HepG2 (cell line): ENCODE measurements around the gene PIAS3. TPM values are rescaled to one million over a fixed set of nuclear protein-coding genes. Genes with fewer than 3 reads are reported as not detected.

Experiments used
- ATAC-seq: fragments of 200-7000 bp; cut with Tn5 transposase; 3 replicates; pipeline ENCODE4 v1.9.1; 2020; ENCODE audit warnings: mild to moderate bottlenecking, moderate library complexity
- BruUV-seq: library from RNA; stranded (reverse); fragments of 400-500 nt; replicated peaks from 2 replicates; lab custom pipeline; 2021; lab: Mats Ljungman, UMichigan
- CTCF ChIA-PET: fragments of 300-600 bp; formaldehyde crosslinking; extraction: SDS; loops from one replicate; lab custom pipeline; 2021; ENCODE audit warnings: low total read pairs, inconsistent platforms, low intra/inter-chr PET ratio; lab: Yijun Ruan, JAX
- POLR2A ChIA-PET: fragments of 350-600 bp; sonication (Branson Sonifier 250); formaldehyde crosslinking; loops from one replicate; lab custom pipeline; 2020; ENCODE audit warnings: antibody characterized with exemption, inconsistent platforms; lab: Yijun Ruan, JAX
- DNase-seq: peaks from one replicate; pipeline ENCODE4 v3.0.0-alpha.2; 2015; ENCODE audit warnings: low spot score
- FAIRE-seq: peaks from 3 replicates; lab custom pipeline; 2011; peaks lifted over from hg19 to GRCh38; lab: Jason Lieb, UNC
- H2AFZ ChIP-seq: one replicate; pipeline ENCODE4 v1.6.1; 2011; ENCODE audit warnings: low read length, inconsistent platforms
- H3K27ac ChIP-seq: fragments of 300-600 bp; 3 replicates; pipeline ENCODE4 v1.8.0; 2011; ENCODE audit warnings: mixed run types, mild to moderate bottlenecking, mixed read lengths, low read length, inconsistent platforms; ENCODE audit not compliant: insufficient read depth; ENCODE audit errors: extremely low read length
- H3K27me3 ChIP-seq, 2 experiments: fragments of 200-600 bp in 1 of 2; 2 replicates in 1 of 2; 3 replicates in 1 of 2; pipeline versions ENCODE4 v1.6.0 to v1.8.0; 2011; ENCODE audit warnings: low read length in 2 of 2, mild to moderate bottlenecking in 2 of 2, moderate library complexity in 2 of 2, inconsistent platforms in 1 of 2; ENCODE audit not compliant: insufficient read depth in 2 of 2, control insufficient read depth in 1 of 2
- H3K36me3 ChIP-seq, 2 experiments: fragments of 200-600 bp in 1 of 2; replicated peaks in 1 of 2; 2 replicates in 1 of 2; 3 replicates in 1 of 2; pipeline versions ENCODE4 v1.5.1 to v1.8.0; 2011; ENCODE audit warnings: low read length in 2 of 2, inconsistent platforms in 1 of 2; ENCODE audit not compliant: insufficient read depth in 2 of 2, control insufficient read depth in 1 of 2
- H3K4me1 ChIP-seq: 2 replicates; pipeline ENCODE4 v1.5.1; 2012; ENCODE audit warnings: low read length, inconsistent platforms; ENCODE audit not compliant: insufficient read depth
- H3K4me2 ChIP-seq: 2 replicates; pipeline ENCODE4 v1.6.0; 2011; ENCODE audit warnings: low read depth, low read length, inconsistent platforms
- H3K4me3 ChIP-seq, 3 experiments: fragments of 200-600 bp in 1 of 3; sonication (generic), shearing (Covaris generic) in 1 of 3; replicated peaks in 1 of 3; 2 replicates each; pipeline ENCODE4 v1.5.1; 2011 to 2016; ENCODE audit warnings: low read length in 3 of 3, inconsistent platforms in 2 of 3, low read depth in 2 of 3, mild to moderate bottlenecking in 2 of 3, control low read depth in 1 of 3, mixed read lengths in 1 of 3; ENCODE audit not compliant: insufficient read depth in 1 of 3
- H3K79me2 ChIP-seq: one replicate; pipeline ENCODE4 v1.6.1; 2011; ENCODE audit warnings: low read length, inconsistent platforms; ENCODE audit not compliant: insufficient read depth
- H3K9ac ChIP-seq: 2 replicates; pipeline ENCODE4 v1.6.0; 2011; ENCODE audit warnings: mild to moderate bottlenecking, low read depth, low read length, inconsistent platforms; ENCODE audit not compliant: insufficient read depth
- H3K9me3 ChIP-seq: 2 replicates; pipeline ENCODE4 v1.5.1; 2012; ENCODE audit warnings: mild to moderate bottlenecking, low read length
- H4K20me1 ChIP-seq: 2 replicates; pipeline ENCODE4 v1.6.0; 2011; ENCODE audit warnings: inconsistent platforms, mild to moderate bottlenecking, low read length, moderate library complexity; ENCODE audit not compliant: insufficient read depth
- CEBPB ChIP-seq: IDR thresholded peaks from 2 replicates; pipeline ENCODE4 v1.6.1; 2011; ENCODE audit warnings: low read depth, low read length, improper control_type of control experiment, borderline replicate concordance
- MAZ ChIP-seq, 2 experiments: sonication (generic) in 1 of 2; formaldehyde crosslinking in 1 of 2; IDR thresholded peaks; 2 replicates each; pipeline versions ENCODE4 v1.5.0 to v1.6.1; 2012 to 2020; ENCODE audit warnings: low read depth in 2 of 2, mild to moderate bottlenecking in 2 of 2, borderline replicate concordance in 1 of 2, improper control_type of control experiment in 1 of 2, low read length in 1 of 2, missing genetic modification reagents in 1 of 2, moderate library complexity in 1 of 2
- NCOR1 ChIP-seq: fragments of 200-600 bp; sonication (generic); IDR thresholded peaks from 2 replicates; pipeline ENCODE4 v1.7.0; 2017; ENCODE audit warnings: antibody characterized with exemption, low read length, borderline replicate concordance
- SOX6 ChIP-seq, 2 experiments: fragments of 450-650 bp in 1 of 2; sonication (generic) in 1 of 2; formaldehyde crosslinking in 1 of 2; IDR thresholded peaks; 2 replicates each; pipeline versions ENCODE4 v1.4.0 to v1.6.1; 2017 to 2020; ENCODE audit warnings: antibody characterized with exemption in 1 of 2, mild to moderate bottlenecking in 1 of 2, missing genetic modification reagents in 1 of 2
- TEAD3 ChIP-seq: optimal IDR thresholded peaks from 2 replicates; pipeline ENCODE3; 2016; ENCODE audit warnings: borderline replicate concordance
- ZBTB33 ChIP-seq: sonication (generic); formaldehyde crosslinking; IDR thresholded peaks from 2 replicates; pipeline ENCODE4 v1.4.0; 2020; ENCODE audit warnings: missing genetic modification reagents
- ZBTB38 ChIP-seq: sonication (generic); formaldehyde crosslinking; IDR thresholded peaks from 2 replicates; pipeline ENCODE4 v1.5.1; 2020; ENCODE audit warnings: mild to moderate bottlenecking, missing genetic modification reagents
- ZNF557 ChIP-seq: sonication (generic); formaldehyde crosslinking; IDR thresholded peaks from 2 replicates; pipeline ENCODE4 v1.4.0; 2020; ENCODE audit warnings: missing genetic modification reagents
- WGBS: methylation state at CpG from one replicate; pipeline ENCODE4 v1.1.6; 2017; ENCODE audit warnings: low lambda C conversion rate; 5-methylcytosine and 5-hydroxymethylcytosine counted together
- in situ Hi-C: cut with HindIII; loops from 2 replicates; pipeline ENCODE4 v1.10.0; 2017; ENCODE audit warnings: low pct_unique_long_range_greater_than_20kb; ENCODE audit not compliant: extremely low pct_ligation_motif_present
- intact Hi-C: fragments of 100-400 bp; cut with micrococcal nuclease; formaldehyde crosslinking; loops from one replicate; pipeline ENCODE4 v1.10.0; 2022; ENCODE audit not compliant: unreplicated experiment
- polyA plus RNA-seq, 8 experiments: library from polyadenylated mRNA; depleted of rRNA in 3 of 8; stranded (reverse) in 7 of 8; unstranded in 1 of 8; fragments of >200 nt; fragmentation: Illumina TruSeq in 4 of 8; extraction: Trizol in 4 of 8; gene quantifications; 2 replicates each; pipeline versions ENCODE4 v1.2.1 to v1.2.3, GENCODE V29; 2011 to 2016; ENCODE audit warnings: low read depth in 4 of 8, missing spikeins in 1 of 8, mixed read lengths in 1 of 8; ENCODE audit not compliant: insufficient read depth in 1 of 8
- total RNA-seq, 5 experiments: library from RNA; depleted of rRNA; stranded (reverse); fragments of >200 nt; fragmentation: Illumina TruSeq; extraction: Trizol; gene quantifications; 2 replicates each; pipeline ENCODE4 v1.2.3, GENCODE V29; 2016; ENCODE audit warnings: low read depth in 1 of 5

The PIAS3 gene
- total and polyA plus RNA-seq, 2 of the 13 experiments (the other 11 are each of a cell fraction or from before 2014, with no cell fraction given) = 3.7 to 8.0 TPM

GRCh38 chr1:145886390-145886789 is 27.5 kb upstream of the PIAS3 start:
- in situ Hi-C loops (loop anchor here (5.0 to 10.0 kb wide), 2 partner anchors 41 to 118 kb away; partner anchors contain the start of gene RBM8A), intact Hi-C loops (no loop called here)
- Histone ChIP-seq H2AFZ (no peak overlapping the region), H3K4me1 (peaks cover 49% of the 10 kb centered on the region), H3K4me2 (peak overlapping the region; percentile 75), H3K9ac (no peak overlapping the region), H4K20me1 (no peaks in the 10 kb centered on the region), H3K4me3 (peak overlapping the region; percentile 63 to 80 (median 71); a peak in 5 of 6 replicates), H3K79me2 (no peaks in the 10 kb centered on the region), H3K9me3 (no peaks in the 10 kb centered on the region), H3K36me3 (no peaks in the 10 kb centered on the region), H3K27me3 (peaks cover 2 to 26% of the 10 kb centered on the region in 2 experiments), H3K27ac (no peak overlapping the region)
- TF ChIP-seq ZNF557 (CRISPR knock-in tag) (no peak), TEAD3 (CRISPR knock-in tag) (no peak), ZBTB38 (CRISPR knock-in tag) (0 out of 2 replicates have a peak, but pooled peaks have one; percentile 34), SOX6 (IDR thresholded peaks at IDR 0.05) (no peak), SOX6 (CRISPR knock-in tag; IDR thresholded peaks at IDR 0.05) (0 out of 2 replicates have a peak, but pooled peaks have one; percentile 11), ZBTB33 (CRISPR knock-in tag) (peak; percentile 67; the same call in 1 of the 2 replicates), NCOR1 (no peak), CEBPB (no peak), MAZ (IDR thresholded peaks at IDR 0.05; ENCODE audit: borderline replicate concordance, low read depth, low read length) (no peak), MAZ (CRISPR knock-in tag; IDR thresholded peaks at IDR 0.05; ENCODE audit: low read depth) (0 out of 2 replicates have a peak, but pooled peaks have one; percentile 27)
- BruUV-seq = no TSS peak
- ATAC-seq = peak; percentile 22
- FAIRE-seq = no peak
- ChIA-PET CTCF (no interaction called here), POLR2A (interaction anchor here (0.8 to 3.8 kb wide), 3 partner anchors 27 to 44 kb away, joined by 3 to 14 read pairs (median 4); partner anchors contain the start of genes PIAS3 and RBM8A)
- 60% methylated on average over 11 of the region's 11 CpGs for WGBS
- DNase-seq = no peak
